HG02623 (cell line): ENCODE measurements around the gene IGF2R.

ENCODE experiments used
- ATAC-seq: cut with Tn5 transposase; IDR thresholded peaks from one replicate; pipeline ENCODE4 v1.9.1; 2021; ENCODE audit warnings: moderate library complexity; ENCODE audit not compliant: unreplicated experiment

The IGF2R gene

GRCh38 chr6:160042014-160042773 lies 73.3 kb downstream of the IGF2R start:
- ATAC-seq: no peak

- no peak for ATAC-seq
Measured at GRCh38 chr6:160042788-160043301, 74.0 kb downstream of the IGF2R start.

GRCh38 chr6:160043784-160044183 lies 74.9 kb downstream of the IGF2R start:
- no peak for ATAC-seq

- no peak for ATAC-seq
Measured at GRCh38 chr6:160044687-160045086, 75.8 kb downstream of the IGF2R start.

- ATAC-seq: no peak
Measured at GRCh38 chr6:160048471-160048870, 79.6 kb downstream of the IGF2R start.

GRCh38 chr6:160049346-160049745 lies 80.5 kb downstream of the IGF2R start:
- no peak for ATAC-seq

GRCh38 chr6:160050022-160050421 lies 81.1 kb downstream of the IGF2R start:
- ATAC-seq: no peak

GRCh38 chr6:160051390-160051789 lies 82.5 kb downstream of the IGF2R start:
- ATAC-seq: no peak

GRCh38 chr6:160054271-160054670 lies 85.4 kb downstream of the IGF2R start:
- no peak for ATAC-seq

GRCh38 chr6:160054913-160055312 lies 86.0 kb downstream of the IGF2R start:
- no peak for ATAC-seq

GRCh38 chr6:160055378-160055777 lies 86.5 kb downstream of the IGF2R start:
- ATAC-seq: no peak

- no peak for ATAC-seq
Measured at GRCh38 chr6:160055813-160056212, 86.9 kb downstream of the IGF2R start.

GRCh38 chr6:160057080-160057479 lies 88.2 kb downstream of the IGF2R start:
- ATAC-seq: no peak

- ATAC-seq: no peak
Measured at GRCh38 chr6:160058603-160059215, 89.8 kb downstream of the IGF2R start.

GRCh38 chr6:160060221-160060620 lies 91.3 kb downstream of the IGF2R start:
- ATAC-seq: no peak

- no peak for ATAC-seq
Measured at GRCh38 chr6:160060920-160061447, 92.1 kb downstream of the IGF2R start.

- ATAC-seq: no peak
Measured at GRCh38 chr6:160063771-160064413, 95.0 kb downstream of the IGF2R start.

- ATAC-seq: no peak
Measured at GRCh38 chr6:160065200-160065599, 96.3 kb downstream of the IGF2R start.

GRCh38 chr6:160067564-160067963 lies 98.7 kb downstream of the IGF2R start:
- ATAC-seq: no peak

- ATAC-seq: no peak
Measured at GRCh38 chr6:160068346-160068745, 99.5 kb downstream of the IGF2R start.

- peak; percentile 96 for ATAC-seq
Measured at GRCh38 chr6:160069050-160069454, 100.2 kb downstream of the IGF2R start.

- peak; percentile 13 for ATAC-seq
Measured at GRCh38 chr6:160069459-160069858, 100.6 kb downstream of the IGF2R start.
